Gastrocnemius medialis (tissue), 4 donors: ENCODE measurements around the gene ADAMTSL3.

Source experiments
- POLR2A ChIP-seq, 2 donors: fragments of 450-650 bp; IDR thresholded peaks; one replicate each; pipeline ENCODE4 v1.6.1; 2017; ENCODE audit warnings: antibody characterized with exemption in 2 of 2, mild to moderate bottlenecking in 2 of 2, moderate library complexity in 2 of 2
- TF ChIP-seq, protein P1 (sequence below), 5 experiments: fragments of 450-650 bp in 3 of 5; fragments of 200-600 bp in 2 of 5; sonication (generic) in 2 of 5; IDR thresholded peaks in 4 of 5; conservative IDR thresholded peaks in 1 of 5; 1 replicate in 4 of 5; 2 replicates in 1 of 5; pipeline ENCODE4 v1.5.1; 2016 to 2019; ENCODE audit warnings: antibody characterized with exemption in 5 of 5, mild to moderate bottlenecking in 3 of 5, moderate library complexity in 3 of 5

DNA sequence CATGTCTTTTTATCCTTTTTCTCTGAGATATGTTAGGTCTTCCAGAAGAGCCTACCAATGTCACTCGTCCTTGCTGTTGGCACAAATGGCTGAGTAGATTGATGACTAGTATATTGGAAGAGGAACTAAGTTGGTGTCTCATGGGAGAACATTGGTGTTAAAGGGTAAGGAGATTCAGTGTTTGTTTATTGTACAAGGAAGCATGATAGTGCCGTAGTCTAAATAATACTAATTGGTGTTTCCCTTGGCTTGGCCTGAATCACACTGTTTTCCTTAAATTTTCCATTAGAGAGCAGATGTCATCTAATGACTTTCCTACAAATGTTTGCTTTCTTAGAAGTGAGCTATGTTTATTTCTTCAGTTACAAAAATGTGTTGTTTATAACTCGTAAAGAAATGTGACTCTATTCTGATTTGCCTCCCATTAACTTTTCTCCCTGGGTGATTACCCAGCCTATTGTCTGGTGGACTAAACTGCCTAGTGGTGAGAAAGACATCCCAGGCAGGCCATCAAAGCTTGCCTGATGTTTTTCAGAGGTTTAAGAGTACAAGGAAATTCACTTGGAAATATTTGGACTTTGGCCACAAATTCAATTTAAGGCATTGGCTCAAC lies 28.7 kb downstream of the ADAMTSL3 start:
- TF ChIP-seq, protein P1, sequence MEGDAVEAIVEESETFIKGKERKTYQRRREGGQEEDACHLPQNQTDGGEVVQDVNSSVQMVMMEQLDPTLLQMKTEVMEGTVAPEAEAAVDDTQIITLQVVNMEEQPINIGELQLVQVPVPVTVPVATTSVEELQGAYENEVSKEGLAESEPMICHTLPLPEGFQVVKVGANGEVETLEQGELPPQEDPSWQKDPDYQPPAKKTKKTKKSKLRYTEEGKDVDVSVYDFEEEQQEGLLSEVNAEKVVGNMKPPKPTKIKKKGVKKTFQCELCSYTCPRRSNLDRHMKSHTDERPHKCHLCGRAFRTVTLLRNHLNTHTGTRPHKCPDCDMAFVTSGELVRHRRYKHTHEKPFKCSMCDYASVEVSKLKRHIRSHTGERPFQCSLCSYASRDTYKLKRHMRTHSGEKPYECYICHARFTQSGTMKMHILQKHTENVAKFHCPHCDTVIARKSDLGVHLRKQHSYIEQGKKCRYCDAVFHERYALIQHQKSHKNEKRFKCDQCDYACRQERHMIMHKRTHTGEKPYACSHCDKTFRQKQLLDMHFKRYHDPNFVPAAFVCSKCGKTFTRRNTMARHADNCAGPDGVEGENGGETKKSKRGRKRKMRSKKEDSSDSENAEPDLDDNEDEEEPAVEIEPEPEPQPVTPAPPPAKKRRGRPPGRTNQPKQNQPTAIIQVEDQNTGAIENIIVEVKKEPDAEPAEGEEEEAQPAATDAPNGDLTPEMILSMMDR (IDR thresholded peaks at IDR 0.05 in 4 of 5, conservative IDR thresholded peaks at IDR 0.05 in 1 of 5): no peak
- TF ChIP-seq POLR2A (IDR thresholded peaks at IDR 0.05): no peak
